ENCODE measurements around the gene ZNRF3.
"Not testable (repeated sequence)": the region's sequence is repeated elsewhere in the genome, so short reads cannot be mapped to it uniquely, and the experiment has no call there.

Gene ZNRF3

DNA sequence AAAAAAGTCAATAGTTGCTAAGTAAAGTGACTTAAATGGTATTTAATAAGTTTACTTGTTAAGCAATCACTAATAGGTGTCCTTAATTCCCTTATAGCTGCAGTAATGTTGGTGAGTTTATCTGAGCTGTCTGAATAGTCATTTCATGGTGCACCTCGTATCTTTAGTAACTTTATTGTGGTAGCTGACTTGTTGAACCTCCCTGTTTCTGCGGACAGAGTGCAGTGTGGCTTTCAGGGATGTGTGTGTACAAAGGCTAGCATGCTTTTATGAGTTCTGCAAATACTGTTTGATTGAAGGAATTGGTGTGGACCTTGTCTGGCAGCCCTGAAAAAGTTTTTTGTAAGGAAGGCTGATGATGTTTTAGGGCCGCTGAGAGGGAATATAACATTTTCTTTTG, 2.6 kb downstream of the ZNRF3 start:
- no peak for DNase-seq

DNA sequence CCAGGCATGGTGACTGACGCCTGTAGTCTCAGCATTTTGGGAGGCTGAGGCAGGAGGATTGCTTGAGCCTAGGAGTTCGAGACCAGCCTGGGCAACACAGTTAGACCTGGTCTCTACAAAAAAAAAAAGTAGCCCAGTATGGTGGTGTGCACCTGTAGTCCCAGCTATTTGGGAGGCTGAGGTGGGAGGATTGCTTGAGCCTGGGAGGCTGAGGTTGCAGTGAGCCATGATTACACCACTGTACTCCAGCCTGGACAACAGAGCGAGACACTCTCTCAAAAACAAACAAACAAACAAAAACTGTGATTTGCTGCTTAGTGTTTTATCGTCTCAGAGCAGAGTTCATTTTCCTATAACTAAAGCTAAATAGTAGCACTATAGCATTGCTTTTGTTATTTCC, 3.3 kb downstream of the ZNRF3 start:
- DNase-seq: not testable (repeated sequence)

DNA sequence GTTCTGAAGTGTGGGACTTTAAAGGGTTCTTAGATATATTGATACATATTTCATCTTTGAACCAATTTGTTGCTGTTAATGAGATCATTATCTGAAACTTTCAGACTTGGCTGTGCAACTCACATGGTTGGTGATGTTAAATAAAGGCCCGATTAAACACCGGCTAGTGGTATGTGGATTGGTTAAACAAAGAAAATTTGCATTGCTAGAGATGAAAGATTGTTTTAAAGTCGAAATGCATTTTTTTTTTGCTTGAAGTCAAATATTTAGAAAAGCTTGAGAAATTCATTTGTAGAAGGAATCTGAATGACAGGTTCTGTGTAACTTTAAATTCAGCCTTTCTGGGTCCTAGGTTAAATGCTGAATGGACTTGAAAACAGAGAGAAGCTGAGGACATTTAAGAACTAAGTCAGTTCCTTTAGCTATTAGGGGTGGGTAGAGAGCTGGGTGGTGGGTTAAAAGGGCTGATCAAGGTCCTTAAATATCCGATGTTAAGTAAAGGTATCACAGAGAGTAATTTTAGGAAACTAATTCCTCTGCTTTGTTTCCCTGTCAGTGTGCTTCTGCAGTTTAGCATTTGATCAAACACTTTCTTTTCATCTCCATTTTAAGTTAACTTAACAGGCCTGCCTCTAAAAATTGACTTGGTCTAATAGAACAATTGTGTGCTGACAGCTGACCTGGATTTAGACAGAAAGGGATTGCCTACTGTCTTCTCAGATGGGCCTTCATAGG, 4.5 kb downstream of the ZNRF3 start:
- no peak for DNase-seq

DNA sequence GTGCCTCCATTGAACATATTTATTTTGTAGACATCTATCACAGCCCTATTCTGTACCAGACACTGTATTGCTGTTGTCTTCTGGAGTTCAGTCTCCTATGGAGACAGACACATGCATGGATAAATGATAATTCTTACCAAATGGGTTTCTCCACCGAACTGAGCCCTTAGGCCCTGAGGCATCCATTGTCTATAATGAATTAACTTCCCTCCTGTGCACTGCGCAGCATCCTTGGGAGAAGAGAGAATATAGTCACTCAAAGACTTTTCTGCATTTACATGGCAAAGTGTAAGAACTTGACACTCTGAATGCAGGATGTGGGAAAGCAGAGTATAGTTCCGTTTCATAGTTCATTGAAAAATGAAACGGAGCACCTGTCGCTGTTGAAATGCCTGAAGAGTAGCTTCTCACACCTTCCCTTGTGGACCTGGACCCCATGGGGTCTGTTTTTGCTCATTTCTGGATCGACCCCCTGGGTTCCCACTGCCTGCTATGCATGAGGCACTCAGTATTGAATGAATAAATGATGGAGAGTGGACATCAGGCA, 6.2 kb downstream of the ZNRF3 start:
- DNase-seq: no peak

DNA sequence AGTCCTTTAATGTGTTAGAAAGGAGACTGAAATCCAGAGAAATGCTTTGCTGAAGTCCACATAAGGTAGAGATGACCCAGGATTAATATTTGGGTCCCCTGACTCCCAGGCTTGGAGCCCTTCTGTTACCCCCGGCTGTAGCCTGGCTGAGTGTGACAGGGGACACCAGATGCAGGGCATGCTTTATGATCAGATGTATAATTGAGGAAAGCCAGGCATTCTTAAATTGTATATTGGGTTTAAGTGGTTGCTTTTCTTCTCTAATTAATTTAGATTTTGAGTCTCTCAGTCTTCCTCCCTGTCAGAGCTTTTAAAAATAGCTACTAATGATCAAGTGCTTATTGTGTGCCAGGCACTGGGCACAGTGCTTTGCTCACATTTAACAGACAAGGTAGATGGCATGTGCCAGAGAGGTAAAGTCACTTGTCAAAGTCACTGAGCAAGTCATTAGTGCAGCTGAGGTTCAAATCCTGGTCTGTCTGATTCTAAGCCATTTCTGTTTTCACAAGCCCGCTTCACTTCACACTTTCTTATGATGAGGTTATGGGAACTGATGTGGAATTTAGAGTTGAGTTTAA, 7.9 kb downstream of the ZNRF3 start:
- no peak for DNase-seq

DNA sequence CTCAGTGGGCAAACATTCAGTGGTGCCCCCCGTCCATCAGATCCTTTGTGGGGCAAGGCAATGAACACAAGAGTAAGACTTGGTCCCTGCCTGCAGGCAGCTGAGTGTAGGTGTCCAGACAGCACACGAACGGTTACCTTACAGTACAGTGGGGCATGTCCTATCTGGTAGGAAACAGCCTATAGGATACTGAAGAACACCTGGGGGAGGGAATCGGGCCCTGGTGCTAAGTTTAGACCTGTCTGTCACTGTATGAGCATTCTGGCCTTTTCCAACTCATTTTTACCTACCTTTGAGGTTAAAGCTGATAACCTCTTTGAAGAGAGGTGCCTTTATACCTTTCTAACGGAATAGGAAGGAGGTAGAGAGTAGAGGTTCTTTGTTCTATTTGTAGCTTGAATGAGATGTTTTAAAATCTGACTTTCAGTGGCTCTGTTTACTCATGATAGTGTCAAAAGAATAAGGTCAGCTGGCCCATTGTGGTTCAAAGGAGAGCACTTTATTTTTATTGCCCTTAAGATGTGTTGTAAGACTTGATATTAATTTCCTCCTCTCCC, 8.9 kb downstream of the ZNRF3 start:
- DNase-seq: no peak

DNA sequence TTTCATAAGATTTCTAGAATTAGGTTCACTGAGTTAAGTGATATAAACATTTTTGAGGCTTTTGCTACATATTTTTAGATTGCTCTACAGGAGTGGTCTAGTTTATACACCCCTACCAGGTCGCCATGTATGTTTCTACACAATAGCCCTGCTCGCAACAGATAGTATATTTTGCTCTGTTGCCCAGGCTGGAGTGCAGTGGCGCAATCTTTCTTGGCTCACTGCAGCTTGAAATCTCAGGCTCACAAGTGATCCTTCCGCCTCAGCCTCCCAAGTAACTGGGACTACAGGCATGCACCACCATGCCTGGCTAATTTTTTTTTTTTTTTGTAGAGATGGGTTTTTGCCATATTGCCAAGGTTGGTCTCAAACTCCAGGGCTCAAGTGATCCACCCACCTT, 10.4 kb downstream of the ZNRF3 start:
- no peak for DNase-seq

DNA sequence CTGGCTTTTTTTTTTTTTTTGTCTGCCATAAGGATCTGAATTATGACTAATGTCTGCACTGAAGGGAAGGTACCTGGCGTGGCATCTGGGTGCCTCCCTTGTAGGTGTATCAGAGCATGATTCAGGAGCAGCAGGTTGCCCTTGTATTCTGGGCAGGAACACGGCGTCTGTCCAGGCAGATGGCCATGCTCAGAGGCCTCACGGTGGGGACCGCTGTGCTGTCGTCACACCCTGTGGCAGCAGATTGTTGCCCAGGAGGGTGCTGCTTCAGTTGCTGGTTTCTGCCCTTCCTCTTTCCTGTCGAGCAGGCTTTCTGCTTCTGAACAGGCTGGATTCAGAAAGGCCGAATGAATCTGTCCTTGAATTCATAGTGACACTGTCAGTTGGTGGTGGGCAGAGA, 11.0 kb downstream of the ZNRF3 start:
- DNase-seq: no peak

DNA sequence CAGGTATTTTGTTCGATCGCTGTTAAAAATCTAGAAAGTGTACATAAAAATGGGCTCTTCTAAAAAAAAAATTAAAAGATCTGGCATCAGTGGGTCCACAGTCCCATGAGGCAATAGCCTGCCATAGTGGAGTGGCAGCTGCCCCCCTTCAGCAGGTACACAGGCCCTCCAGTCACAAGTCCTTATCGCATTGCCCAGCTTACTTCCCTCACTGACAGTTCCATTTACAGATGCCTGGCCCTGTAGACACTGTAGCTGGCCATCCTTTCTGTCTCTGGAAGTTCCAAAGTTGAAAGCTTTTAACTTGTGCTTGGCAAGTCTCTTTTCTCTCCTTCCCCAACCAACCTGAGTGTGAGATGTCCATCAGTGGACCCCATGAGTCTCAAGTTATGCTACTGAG, 11.4 kb downstream of the ZNRF3 start:
- no peak for DNase-seq

DNA sequence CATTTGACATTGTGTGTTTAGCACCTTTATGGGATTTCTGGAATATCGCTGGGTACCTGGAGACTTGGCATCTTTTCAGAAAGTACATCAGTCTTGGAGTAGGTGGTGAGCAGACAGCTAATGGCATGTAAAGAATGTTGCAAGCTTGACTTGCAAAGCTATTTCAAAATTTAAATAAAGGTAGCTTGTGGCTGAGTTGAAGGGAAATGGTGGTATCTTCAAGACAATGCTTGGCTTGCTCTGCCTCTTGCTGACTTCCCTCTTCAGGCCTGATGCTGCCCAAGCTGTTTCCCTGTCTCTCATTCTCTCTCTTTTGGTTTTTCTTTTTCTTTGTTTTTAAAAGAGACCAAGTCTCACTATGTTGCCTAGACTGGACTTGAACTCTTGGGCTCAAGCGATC, 13.2 kb downstream of the ZNRF3 start:
- no peak for DNase-seq

DNA sequence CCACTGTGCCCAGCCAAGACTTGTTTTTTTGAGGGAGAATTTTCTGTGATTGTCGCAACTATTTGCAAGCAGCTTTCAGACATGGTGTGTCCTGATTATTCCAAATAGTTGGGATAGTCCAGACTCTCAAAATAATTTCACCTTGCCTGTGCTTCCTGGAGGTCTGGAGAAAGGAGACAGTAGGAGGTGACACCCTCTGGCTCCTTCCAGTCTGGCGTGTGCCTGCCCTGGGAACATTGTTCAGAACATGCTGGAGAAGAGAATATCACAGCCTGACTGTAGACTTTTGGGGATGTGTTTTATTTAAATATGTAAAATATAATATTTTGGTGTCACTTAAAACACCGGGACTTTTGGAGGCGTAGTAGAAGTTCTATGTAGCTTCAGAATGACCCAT, 14.9 kb downstream of the ZNRF3 start:
- no peak for DNase-seq

DNA sequence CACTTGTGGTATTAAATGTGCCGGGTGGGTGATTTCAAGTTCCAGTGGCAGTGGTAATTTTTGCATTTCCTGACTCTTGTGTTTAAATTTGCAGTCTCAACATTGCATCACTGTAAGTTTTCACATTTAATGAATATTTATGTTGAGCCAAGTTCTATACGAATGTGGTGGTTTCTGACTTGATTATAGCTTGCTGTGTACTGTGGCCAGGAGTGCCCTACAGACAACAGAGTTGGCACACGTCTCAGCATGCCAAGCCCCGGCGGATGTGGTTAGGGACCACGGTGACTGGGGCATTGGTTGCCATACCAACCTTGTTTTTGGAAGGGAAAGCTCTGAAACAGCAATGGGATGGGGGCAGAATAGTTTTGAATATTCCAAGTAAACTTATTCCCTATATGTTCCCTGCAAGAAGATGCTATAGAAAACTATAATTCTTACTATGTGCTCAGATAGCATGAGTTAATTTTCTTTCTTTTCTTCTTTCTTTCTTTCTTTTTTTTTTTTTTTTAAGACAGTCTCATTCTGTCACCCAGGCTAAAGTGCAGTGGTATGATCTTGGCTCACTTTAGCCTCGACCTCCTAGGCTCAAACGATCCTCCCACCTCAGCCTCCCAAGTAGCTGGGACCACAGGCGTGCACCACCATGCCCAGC, 16.0 kb downstream of the ZNRF3 start:
- no peak for DNase-seq

DNA sequence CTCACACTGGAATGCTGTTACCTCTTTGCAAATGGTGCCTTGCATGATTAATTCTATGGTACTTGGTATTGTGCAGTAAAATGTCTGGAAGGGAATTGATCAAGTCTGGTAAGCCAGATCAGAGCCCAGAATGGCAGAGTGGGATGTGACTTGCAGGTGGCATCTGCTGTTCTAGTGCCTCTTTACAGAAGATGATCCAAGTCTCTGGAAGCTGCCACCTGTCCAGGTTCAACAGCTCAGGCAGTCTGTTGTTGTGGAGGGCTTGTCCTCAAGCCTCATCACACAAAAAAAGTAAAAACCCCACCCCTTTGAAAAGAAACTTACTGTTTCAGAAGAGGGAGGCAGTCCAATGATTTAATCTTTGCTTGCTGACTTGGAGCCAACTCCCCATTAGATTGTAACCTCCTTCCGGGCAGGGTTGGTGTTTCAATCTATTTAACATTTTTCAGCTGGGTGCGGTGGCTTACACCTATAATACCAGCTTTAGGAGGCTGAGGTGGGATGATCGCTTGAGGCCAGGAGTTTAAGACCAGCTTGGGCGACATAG, 17.1 kb downstream of the ZNRF3 start:
- DNase-seq: no peak

DNA sequence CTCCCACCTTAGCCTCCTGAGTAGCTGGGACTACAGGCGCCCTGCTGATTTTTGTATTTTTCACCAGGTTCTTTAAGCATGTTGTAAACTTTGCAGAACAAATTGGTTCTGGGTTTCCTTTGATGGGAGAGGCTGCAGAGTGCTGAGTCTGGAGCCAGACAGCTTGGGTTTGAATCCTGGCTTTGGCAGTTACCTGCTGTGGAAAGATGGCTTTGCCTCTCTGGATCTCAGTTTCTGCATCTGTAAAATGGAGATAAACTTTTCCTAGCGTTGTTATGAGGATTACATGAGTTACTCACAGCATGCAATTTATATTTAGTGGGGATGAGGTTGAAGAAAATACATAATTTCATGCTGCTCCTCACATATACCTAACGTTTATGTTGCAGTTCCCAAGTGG, 19.1 kb downstream of the ZNRF3 start:
- DNase-seq: no peak

DNA sequence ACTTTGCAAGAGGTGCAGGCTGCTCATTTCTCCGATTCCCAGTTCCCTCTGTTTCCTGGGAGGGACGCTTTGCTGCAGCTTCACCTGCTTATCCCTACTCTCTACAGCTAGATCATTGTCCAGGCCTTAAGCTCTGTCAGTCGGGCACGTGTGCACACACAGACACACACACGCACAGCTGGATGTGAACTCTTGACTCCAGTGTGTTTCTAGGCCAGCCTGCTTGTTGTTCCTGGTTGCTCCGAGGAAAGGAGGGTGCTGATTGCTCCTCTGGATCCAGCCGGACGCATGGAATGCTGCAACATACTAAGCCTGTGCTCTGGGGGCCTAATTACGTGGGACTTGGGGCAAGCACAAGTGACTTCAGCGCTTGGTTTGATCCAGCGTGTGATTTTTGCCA, 19.7 kb downstream of the ZNRF3 start:
- DNase-seq: no peak

DNA sequence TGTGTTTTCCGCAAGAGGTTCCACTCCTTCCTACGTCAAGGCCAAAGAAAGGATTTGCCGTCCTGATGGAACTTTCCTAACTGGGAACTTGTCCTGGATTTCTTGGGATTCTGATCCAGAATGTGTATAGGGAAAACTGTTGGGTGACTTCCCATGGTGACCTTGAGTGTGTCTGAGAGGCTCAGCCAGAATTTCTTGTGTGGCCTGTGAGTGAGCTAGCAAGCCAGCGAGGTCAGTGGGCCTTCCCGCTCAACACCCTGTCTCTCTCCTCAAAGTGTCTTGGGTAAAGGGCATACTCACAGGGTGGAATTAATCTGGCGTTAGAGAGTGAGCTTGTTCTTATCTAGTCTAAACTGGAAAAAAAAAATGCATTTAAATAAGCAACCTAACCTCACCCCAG, 20.4 kb downstream of the ZNRF3 start:
- no peak for DNase-seq

DNA sequence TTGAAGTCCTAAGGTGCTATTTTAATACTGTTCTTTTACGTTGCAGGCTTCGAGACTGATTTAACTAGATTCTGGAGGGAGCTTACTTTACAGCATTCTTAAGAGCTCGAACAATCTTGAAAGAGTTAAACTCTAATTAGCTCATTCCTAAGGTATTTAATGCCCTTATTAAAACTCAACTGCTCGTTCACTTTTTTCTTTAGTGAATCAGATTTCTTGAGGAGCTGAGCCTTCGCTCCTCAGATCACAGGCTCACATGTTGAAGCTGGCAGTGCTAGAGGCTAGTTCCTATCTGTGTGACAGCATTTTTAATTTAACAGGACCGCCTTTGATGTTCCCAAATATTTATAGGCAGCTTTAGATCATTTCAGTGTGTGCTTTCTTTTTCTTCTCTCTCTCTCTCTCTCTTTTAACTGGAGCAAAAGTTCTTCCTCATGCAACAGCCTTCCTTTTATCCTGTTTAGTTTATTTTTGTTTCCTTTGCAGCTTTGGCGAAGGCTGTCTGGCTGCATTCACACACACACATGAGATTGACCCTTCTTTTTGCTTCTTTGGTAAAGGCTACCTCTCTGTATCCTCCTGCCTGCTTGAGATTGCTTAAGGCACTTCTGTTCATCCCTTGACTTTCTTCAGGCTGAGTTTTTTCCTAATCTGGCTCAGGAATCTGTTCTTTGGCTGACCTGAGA, 21.0 kb downstream of the ZNRF3 start:
- DNase-seq: no peak

DNA sequence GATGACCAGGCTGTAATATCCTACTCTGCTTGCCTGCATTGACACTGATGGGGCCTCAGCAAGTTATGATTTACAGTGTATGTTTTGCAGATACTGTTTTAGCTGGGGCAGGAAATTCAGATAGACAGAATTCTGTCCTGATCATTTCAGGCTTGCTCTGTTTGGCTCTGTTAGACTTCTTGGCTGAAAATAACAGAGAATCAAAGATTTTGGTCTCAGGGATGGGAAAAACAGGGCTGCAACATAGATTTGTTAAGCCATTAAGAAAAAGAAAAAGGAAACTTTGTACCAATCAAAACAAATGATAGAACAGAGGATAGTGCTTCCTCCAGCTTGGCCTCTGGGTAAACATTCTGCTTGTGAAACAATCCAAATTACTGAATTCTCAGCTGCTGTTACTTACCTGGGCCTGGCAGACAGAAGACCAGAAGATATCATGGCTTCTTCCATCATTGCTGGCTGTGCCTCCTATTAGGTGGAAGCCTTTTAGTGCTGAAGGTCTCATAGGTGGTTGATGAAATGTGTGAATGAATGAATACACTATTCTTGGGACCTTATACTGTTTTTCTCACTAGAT, 22.0 kb downstream of the ZNRF3 start:
- no peak for DNase-seq

DNA sequence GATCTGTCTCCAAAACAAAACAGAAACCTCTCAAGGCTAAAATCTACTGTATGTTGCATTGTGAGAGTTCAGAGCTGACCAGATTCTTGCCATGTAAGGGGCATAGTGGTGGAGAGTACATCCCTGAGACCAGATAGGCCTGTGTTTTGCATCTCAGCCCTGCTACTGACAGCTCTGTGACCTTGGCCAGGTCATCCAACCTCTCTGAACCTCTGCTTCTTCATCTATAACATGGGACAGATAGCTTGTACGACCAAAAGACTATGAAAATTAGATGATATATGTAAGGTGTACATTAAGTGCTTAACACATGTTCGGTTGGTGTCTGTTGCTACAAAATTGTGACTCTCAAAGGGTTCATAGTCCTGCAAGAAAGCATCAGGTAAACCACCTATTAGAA, 22.9 kb downstream of the ZNRF3 start:
- no peak for DNase-seq

DNA sequence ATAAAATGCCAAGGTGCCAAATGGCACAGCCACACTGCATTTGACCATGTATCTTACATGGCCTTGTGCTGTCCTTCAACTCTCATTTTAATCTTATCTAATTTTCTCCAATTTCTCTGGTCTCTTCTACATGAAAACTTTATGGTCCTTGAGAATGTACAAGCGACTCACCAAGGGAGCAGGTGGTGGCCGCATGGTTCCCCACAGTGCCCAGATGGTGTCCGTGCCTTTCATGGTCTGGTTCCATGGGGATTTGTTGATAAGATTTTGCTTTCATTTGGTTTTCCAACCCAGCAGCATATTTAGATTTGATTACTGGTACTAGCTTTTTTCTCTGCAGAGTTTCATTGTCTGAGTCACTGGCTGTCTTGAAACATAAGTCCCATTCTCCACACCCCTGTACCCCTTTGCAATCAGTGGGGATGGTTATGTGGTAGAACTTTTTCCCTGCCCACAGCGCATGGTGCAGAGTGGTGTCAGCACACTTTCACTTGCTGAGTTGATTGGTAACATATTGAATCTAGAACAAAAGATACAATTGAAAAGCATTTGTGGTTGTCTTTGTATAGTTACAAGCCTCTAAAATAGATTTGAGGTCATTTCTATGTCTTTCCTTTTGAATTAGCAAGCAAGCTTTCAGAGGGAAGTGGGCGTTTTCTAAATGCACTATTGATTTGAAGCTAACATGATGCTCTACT, 24.1 kb downstream of the ZNRF3 start:
- no peak for DNase-seq

DNA sequence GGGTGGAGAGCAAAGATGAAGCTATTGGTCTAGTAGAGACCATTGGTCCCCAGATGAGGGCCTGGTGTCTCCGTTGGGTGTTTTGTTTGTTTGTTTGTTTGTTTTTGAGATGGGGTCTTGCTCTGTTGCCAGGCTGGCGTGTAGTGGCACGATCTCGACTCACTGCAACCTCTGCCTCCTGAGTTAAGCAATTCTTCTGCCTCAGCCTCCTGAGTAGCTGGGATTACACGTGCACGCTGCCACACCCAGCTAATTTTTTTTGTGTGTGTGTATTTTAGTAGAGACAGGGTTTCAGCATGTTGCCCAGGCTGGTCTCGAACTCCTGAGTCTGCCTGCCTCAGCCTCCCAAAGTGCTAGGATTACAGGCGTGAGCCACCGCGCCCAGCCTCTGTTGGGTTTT, 25.4 kb downstream of the ZNRF3 start:
- not testable (repeated sequence) for DNase-seq

DNA sequence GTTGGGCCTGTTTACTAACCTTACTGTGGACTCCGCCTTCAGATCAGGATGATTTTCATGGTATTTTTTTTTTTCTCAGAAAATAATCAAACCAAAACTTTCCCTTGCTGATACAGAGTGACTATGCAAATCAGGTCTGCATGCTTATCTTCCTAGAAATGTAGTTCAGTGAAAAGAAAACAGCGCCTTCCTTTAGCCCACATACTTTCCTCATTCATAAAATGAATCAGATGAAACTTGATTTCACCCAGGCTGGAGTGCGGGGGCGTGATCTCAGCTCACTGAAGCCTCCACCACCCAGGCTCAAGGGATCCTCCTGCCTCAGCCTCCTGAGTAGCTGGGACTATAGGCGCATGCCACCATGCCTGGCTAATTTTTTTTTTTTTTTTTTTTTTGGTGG, 26.0 kb downstream of the ZNRF3 start:
- DNase-seq: no peak
